HFFc6 (cell line): ENCODE measurements around the gene ACOT11. TPM values are rescaled to one million over a fixed set of nuclear protein-coding genes. Genes with fewer than 3 reads are reported as not detected.

Experiments
- DNase-seq: peaks from one replicate; pipeline ENCODE4 v3.0.0-alpha.2; 2018
- H3K27ac Mint-ChIP-seq: 2 replicates; pipeline ENCODE4 v1.8.0; 2020; ENCODE audit warnings: mild to moderate bottlenecking, mixed read lengths
- H3K27me3 Mint-ChIP-seq: 2 replicates; pipeline ENCODE4 v1.8.0; 2021; ENCODE audit warnings: mild to moderate bottlenecking, moderate library complexity, mixed read lengths; ENCODE audit not compliant: insufficient read depth
- H3K36me3 Mint-ChIP-seq: 2 replicates; pipeline ENCODE4 v1.8.0; 2021; ENCODE audit warnings: low read depth, mixed read lengths
- H3K4me1 Mint-ChIP-seq: 2 replicates; pipeline ENCODE4 v1.8.0; 2020; ENCODE audit warnings: low read depth, mixed read lengths
- H3K4me3 Mint-ChIP-seq: 2 replicates; pipeline ENCODE4 v1.8.0; 2020; ENCODE audit warnings: mild to moderate bottlenecking, moderate library complexity, mixed read lengths
- H3K9me3 Mint-ChIP-seq: 2 replicates; pipeline ENCODE4 v1.8.0; 2020; ENCODE audit warnings: mild to moderate bottlenecking, mixed read lengths
- CTCF ChIP-seq: fragments of 200-600 bp; sonication (generic); IDR thresholded peaks from 2 replicates; pipeline ENCODE4 v1.5.0; 2021; ENCODE audit warnings: antibody characterized with exemption, mild to moderate bottlenecking
- total RNA-seq, 6 experiments: library from RNA; stranded (reverse); fragmentation: NEBNext Ultra II Directional; extraction: Animal tissue kit (Norgen Biotek cat#: 25700); gene quantifications; 2 replicates in 1 of 6; 3 replicates in 5 of 6; pipeline ENCODE4 v1.2.3, GENCODE V29; 2021

Gene ACOT11
- total RNA-seq, 6 experiments from 2014 or later, result 2.9 to 4.8 (median 3.8) TPM

GRCh38 chr1:54553602-54554313 lies 5.7 kb downstream of the ACOT11 start:
- peaks cover 9% of the 10 kb centered on the region for H3K9me3 Mint-ChIP-seq
- H3K36me3 Mint-ChIP-seq, result peaks cover 7% of the 10 kb centered on the region
- no peak for DNase-seq
- no peak overlapping the region for H3K4me3 Mint-ChIP-seq
- no peak overlapping the region for H3K27ac Mint-ChIP-seq
- TF ChIP-seq CTCF, result no peak
- no peaks in the 10 kb centered on the region; the same call in 1 of the 2 replicates for H3K27me3 Mint-ChIP-seq
- peaks cover 7% of the 10 kb centered on the region for H3K4me1 Mint-ChIP-seq

- Mint-ChIP-seq H3K4me1 (peaks cover 7% of the 10 kb centered on the region), H3K27me3 (no peaks in the 10 kb centered on the region; the same call in 1 of the 2 replicates), H3K36me3 (peaks cover 7% of the 10 kb centered on the region), H3K4me3 (no peak overlapping the region), H3K9me3 (peaks cover 9% of the 10 kb centered on the region), H3K27ac (no peak overlapping the region)
- TF ChIP-seq CTCF, result no peak
- DNase-seq, result no peak
Measured at GRCh38 chr1:54556110-54556509, 8.1 kb downstream of the ACOT11 start.

GRCh38 chr1:54557671-54558355 lies 9.8 kb downstream of the ACOT11 start:
- Mint-ChIP-seq H3K27ac (no peak overlapping the region), H3K4me3 (no peak overlapping the region), H3K4me1 (peaks cover 7% of the 10 kb centered on the region), H3K9me3 (peaks cover 9% of the 10 kb centered on the region), H3K36me3 (peaks cover 7% of the 10 kb centered on the region), H3K27me3 (no peaks in the 10 kb centered on the region; the same call in 1 of the 2 replicates)
- no peak for DNase-seq
- no peak for TF ChIP-seq CTCF

- Mint-ChIP-seq H3K27me3 (no peaks in the 10 kb centered on the region; the same call in 1 of the 2 replicates), H3K27ac (no peak overlapping the region), H3K36me3 (peaks cover 7% of the 10 kb centered on the region), H3K4me1 (peaks cover 7% of the 10 kb centered on the region), H3K4me3 (no peak overlapping the region), H3K9me3 (peaks cover 9% of the 10 kb centered on the region)
- TF ChIP-seq CTCF, result no peak
- DNase-seq, result no peak
Measured at GRCh38 chr1:54558434-54559030, 10.5 kb downstream of the ACOT11 start.

- Mint-ChIP-seq H3K36me3 (peaks cover 7% of the 10 kb centered on the region), H3K4me1 (peaks cover 7% of the 10 kb centered on the region), H3K27ac (no peak overlapping the region), H3K27me3 (no peaks in the 10 kb centered on the region; the same call in 1 of the 2 replicates), H3K4me3 (no peak overlapping the region), H3K9me3 (peaks cover 9% of the 10 kb centered on the region)
- DNase-seq, result no peak
- TF ChIP-seq CTCF, result no peak
Measured at GRCh38 chr1:54559111-54559548, 11.1 kb downstream of the ACOT11 start.
